ENCODE data around the gene ITGAV.

Gene ITGAV

DNA sequence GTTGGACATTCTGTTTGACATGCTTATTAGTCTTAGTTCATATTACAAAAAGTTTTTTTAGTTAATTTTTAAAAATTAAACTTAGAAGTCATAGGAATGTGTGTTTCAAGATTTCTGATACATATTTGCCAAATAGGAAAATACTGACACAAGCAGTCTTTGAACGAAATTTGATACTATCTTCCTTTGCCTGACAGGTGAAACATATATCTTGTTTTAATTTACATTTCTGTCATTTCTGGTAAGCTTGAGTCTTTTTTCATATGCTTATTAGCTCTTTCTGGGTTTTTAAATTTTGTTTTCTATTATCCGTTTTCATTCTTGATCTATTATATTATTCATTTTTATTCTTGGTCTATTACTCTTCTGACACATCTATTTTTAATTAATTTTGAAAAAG lies 24.5 kb downstream of the ITGAV start:
- DNase-seq, result no peak

DNA sequence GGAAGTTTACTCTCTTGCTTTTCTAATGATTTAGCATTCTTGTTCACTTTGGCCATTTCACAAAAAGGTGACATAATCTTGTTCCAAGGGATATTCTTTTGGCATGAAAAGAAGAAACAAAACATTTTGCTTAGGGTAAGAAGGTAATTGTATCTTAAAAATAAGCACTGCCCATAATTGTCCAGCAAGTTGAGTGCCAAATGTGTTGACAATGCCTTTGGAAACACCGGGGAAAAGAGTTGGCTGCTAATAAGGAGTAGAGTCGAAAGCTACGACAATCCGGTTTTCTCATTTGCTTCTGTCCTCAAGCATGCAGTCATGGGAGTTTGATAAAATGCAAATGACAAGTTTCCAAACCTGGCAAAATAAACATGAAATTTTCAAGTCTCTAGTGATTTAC lies 27.3 kb downstream of the ITGAV start:
- DNase-seq, result no peak

DNA sequence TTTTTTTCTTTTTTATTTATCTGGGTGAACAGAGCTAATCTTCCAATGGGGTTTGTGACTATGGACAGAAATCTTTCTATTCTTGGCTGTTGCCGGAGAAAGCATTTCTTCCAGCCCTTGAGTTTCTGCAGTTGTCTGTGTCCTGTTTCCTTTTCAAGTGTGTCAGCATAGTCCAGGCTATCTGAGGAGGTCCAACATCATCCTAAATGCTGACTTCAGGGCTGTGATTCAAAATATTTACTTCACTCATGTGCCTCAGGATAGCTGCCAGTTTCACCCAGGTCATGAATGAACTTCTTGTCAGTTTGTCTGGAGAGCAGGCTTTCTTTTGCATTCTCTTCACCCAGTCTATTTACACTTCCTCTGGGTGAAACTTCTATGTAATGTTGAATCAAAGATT lies 27.9 kb downstream of the ITGAV start:
- no peak for DNase-seq

DNA sequence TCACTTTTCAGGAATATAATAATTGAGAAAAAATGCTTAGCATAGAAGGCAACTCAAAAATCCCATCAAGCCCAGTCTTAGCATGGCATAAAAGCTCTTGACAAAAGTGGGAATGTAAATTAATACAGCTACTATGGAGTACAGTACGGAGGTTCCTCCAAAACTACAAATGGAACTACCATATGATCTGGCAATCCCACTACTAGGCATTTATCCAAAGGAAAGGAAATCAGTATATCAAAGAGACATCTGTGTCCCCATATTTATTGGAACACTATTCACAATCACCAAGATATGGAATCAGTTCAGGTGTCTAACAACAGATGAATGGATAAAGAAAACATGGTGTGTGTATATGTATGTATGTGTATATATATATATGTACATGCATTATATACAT lies 28.8 kb downstream of the ITGAV start:
- no peak for DNase-seq

DNA sequence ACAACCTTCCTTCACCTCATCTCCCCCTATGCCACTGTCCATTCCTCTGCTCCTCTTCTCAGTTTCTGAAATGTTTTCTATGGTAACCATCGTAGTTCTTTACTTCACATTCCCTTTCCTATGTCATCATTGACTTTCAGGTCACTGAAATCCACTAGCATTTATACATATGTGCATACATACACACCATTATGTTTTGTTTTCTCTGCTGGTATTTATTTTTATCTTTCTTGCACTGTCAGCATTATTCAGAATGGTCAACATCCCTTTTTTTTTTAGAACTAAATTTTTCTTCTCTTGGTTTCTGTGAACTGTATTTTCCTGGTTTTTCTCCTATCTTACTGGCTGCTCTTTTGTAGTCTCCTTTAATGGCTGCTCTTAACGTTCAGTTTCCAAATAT lies 33.2 kb downstream of the ITGAV start:
- no peak for DNase-seq

DNA sequence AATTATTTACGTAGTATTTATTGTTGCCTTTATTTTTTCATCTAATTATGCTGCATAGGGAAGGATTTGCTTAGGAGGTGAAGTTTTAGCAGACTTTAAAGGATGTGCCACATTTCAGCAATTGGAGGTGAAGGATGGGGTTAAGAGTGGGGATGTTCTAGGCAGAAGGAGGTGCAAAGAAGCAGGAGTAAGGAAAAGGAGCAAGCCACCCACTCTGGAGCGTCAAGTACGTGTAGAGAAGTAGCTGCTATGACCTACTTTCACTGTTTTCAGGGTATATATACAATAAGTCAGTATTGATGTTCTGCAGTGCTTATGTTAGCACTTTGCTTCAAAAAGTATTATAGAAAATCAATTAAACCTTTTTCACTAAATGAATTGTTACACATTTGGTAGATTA lies 34.4 kb downstream of the ITGAV start:
- DNase-seq, result no peak

DNA sequence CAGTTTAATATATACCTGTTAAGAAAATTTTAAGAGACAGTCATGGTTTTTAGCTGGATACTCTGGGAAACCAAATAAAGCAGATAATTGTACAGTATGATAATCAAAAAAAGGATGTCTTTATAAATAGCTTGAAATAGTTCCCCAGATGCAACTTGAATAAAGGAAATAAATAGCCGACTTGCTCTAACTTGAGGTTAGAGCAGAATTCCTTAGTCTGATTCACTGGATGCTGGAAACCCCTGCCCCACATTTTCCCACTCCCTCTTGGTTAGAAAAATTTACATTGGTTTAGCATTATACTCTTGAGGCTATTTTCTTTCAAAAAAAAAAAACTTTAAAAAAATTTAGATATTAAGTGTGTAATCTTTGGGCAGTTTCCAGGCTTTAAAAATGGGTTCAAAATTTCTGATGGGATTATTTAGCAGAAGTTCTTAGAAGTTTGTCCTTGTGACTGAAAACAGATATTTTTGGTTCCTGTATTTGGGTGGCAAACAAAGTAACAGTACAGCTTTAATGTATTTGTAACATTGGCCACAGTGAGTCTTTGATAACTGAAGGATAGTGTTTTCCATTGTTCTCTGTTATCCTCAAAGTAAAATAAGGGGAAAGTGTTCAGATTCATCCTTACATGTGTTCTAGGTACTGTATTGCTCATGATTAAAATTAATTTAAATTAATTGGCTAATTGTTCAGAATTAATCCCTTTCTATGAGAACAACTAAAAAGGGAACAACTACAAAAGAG lies 39.6 kb downstream of the ITGAV start:
- no peak for DNase-seq

DNA sequence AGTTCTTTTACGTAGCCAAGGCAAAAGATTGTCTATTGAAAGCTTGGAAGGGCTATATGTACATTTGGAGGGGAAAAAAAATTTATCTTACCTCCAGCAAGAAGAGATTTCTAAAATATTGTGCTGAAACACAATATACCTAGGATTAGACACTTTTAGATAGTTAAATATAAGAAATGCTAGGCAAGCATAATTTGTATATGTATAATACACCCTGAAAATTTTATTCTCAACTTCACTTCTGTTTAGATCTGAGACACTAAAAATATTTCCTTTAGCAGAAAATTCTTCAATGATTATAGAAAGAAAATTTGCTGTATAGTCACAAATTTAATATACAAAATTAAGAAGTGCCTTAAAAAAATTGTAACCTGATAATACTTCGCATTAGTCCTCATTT lies 42.6 kb downstream of the ITGAV start:
- DNase-seq, result no peak

DNA sequence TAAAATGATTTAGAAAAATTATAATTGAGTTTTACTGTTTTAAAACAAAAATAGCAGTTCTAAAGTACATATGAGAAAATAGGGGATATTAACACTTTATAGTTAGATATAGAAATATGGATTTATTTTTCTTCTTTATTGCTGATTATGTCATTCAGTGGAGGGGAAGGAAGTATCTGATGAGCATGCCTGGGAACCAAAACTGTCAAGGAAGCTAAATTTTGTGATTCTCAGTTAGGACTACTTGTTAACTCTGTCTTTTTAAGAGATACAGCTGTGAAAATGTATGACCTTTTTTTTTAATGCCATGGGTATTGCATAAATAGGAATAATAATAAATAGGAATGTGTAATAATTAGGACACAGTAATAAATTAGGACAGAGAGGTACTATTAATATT lies 44.8 kb downstream of the ITGAV start:
- DNase-seq, result no peak

DNA sequence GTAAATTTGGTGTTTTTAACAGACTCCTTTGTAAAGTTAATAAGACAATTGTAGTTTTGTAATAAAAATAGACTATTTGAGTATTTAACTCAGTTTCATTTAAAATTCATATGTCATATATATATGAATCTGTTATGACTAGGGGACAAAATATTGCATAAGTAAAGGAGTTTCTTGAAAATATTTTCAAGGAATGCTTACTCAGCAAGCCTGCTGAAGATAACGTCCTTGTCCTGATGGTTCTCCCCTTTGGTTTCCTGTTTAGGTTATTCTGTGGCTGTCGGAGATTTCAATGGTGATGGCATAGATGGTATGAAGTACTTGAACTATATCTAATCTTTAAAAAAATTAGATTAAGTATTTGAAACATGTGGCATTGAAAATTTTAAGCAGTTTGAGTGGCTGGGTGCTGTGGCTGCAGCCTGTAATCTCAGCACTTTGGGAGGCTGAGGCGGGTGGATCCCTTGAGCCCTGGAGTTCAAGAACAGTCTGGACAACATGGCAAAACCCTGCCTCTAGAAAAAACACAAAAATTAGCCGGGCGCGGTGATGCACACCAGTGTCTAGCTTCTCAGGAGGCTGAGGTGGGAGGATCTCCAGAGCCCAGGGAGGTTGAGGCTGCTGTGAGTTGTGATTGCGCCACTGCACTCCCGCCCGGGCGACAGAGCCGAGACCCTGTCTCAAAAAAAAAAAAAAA lies 47.1 kb downstream of the ITGAV start:
- DNase-seq, result no peak

DNA sequence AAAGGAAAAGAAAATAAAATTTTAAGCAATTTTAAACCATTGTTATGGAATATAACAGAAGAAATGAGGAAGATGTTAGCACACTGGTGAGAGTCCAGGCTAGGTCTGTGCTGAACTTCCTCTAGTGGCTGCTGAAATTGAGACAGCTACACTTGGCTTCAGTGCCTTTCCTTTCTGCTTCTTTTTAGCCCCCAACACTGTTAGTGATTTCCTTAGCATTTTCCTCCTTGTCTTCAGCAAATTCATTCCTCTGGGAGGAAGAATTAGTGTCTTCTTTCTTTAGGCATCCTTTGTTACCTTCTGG lies 47.6 kb downstream of the ITGAV start:
- DNase-seq, result no peak

DNA sequence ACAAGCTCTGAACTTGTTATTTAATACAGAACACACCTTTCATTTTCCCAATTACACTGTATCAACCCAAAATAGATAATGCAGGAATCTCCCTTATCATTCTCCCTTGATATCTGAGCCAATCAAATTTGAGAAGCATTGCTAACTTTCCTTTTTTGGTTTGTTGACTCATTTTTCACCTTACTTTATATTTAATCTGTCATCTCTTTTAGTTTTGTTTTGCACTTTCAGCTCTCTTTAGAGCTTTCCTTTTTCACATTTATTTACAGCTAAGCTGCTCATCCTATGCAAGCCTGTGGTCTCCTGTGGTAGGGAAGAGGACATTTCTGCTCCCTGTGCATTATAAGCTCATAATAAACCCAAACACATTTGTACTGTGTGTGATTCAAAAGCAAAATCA lies 50.1 kb downstream of the ITGAV start:
- DNase-seq, result no peak

DNA sequence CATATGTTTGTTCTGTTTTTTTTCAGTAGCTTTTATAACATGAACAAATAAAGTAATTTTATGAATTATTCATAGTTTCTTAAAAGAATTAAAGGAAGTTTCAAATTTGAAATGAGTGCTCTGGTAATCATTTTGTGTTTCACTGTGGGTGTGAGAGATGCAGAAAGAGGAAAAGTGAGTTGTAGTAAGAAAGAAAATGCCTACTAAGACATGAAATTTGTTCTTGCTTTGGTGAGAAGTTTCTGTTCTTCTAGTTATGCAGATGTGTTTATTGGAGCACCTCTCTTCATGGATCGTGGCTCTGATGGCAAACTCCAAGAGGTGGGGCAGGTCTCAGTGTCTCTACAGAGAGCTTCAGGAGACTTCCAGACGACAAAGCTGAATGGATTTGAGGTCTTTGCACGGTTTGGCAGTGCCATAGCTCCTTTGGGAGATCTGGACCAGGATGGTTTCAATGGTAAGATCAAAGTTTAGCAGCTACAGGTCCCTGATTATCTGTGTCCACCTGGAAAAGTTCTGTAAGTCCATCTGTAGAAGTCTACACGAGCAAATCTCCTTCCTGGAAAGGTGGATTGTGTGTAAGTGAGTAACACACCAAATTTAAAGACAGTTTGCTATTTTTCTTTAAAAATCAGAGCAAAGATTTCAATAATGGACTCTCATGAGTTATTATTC lies 51.4 kb downstream of the ITGAV start:
- DNase-seq, result no peak

DNA sequence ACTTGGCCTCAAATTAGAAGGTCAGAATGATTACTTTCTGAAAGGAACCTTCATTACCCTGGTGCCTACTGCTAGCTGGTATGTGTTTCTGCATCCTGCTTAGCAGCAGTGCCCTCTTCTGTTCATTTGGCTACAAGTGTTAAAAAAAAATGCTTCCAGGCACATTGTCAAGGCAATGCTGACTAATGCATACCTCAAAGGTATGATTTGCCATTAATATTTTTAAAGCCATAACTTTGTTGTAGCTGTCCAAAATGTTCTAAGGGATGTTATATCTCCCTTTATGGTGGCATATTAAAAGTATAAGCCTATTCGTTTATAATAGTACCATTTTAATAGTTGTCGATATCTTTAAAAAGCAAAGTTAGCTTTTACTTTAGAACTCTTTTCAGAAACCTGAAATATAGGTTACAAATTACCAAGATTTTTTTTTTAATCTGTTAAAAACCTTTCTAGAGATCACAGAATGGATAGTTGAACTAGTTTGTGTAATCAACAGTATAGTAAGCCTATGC lies 52.0 kb downstream of the ITGAV start:
- no peak for DNase-seq

DNA sequence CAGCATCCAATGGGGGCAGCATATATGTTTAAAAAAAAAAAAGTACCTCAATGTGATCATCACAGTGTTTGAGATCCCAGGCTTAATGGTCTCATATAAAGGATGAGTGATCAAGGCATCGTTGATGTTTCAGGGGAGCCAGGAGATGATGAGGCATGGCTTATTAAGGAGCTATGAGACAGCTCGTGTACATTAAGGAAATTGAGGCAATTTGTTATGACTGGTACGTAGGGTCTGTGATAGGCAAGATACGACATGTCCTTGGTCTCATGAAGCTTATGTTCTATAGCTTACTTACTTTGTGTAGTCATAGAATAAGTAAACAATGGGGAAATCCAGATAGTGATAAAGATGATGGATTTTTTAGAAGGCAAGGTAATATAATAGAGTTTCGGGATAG lies 54.9 kb downstream of the ITGAV start:
- DNase-seq, result no peak

DNA sequence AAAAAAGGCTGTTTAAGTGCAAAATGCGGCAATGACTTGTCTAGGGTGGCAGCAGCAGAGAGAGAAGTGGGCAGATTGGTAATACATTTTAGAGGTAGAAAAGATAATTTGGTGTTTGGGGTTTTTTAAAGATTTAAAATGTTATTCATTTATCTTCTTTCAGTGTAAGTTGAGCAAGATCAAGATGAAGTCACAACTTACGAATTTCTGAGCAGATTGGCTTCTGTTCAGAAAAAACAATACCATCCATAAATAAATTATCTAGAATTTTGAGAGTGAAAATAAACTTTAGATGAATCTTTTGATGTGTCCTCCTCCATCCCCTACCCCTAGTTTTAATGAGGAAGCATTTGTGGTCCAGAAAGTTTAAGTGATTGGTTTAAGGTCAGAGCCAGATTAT lies 56.1 kb downstream of the ITGAV start:
- DNase-seq, result no peak

DNA sequence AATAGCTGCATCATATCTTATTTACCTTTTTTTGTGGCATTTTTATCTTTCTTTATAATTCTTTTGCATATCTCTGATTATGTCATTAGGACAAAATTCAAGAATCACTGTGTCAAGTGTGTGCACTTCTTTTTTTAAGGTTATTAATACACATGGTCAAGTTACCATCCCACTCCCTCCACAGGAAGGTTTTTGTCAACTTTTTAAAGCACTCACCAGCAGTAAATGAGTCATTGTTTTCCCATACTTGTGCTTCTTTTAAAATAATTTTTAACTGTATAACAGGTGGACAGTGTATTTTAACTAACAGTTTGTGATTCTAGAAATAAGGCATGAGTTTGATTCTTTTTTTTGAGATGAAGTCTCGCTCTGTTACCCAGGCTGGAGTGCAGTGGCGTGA lies 58.3 kb downstream of the ITGAV start:
- DNase-seq, result no peak

DNA sequence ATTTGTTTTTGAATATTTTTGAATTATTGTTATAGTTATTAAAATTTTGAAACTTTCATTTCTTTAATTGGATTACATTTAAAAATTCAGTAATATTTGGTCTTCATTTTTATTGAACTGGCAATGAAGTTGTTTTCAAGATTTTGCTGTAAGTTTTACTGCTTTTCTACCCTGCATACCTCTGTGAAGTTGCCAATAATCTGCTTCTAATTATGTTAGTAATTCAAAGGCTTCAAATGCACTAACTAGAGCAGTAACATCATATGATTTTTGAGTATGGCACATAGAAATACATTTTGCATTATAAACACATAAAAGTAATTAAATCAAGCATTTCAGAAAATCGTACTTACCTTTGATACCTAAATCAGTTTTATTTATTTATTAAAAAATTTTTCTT lies 63.7 kb downstream of the ITGAV start:
- no peak for DNase-seq

DNA sequence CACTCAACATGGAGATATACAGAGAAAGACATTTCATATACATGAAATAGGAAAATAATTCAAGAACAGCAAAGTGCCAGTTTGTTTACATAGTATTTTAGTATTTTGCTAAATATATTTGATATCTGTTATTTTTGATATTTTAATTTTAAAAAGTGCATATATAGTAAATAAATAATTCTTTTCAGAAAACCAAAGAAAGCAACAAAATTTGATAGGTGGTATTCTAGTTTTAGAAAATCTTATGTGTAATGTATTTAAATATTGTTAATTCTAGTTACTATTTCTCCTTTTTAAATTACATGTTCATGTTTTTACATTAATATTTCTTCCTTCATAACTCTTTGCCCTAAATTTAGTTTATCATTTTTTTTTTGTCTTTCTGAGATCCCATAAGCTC lies 69.5 kb downstream of the ITGAV start:
- DNase-seq, result no peak

DNA sequence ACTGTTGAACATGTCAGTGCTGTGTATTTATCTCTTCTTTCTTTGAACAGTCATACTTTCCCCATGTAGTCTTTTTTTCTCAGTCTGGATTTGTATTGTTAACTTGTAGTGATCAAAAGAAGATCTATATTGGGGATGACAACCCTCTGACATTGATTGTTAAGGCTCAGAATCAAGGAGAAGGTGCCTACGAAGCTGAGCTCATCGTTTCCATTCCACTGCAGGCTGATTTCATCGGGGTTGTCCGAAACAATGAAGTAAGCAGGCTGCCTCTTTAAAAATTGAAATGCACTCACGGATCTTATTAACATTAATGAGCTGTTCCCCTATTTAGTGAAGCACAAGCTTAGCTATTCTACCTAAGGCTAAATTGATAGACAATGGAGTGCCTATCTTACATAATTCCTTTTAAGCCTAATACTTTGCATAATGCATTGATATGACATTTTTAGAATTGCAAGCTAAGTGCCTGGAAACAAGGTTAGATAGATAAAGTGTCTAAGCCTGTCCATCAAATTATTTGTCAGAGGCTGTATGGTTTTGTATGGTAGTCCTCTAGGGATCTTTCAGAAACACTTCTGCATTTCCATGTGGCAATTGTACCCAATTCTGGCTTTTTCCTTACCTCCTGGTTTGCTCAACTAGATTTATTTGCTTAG lies 74.7 kb downstream of the ITGAV start:
- DNase-seq, result no peak

DNA sequence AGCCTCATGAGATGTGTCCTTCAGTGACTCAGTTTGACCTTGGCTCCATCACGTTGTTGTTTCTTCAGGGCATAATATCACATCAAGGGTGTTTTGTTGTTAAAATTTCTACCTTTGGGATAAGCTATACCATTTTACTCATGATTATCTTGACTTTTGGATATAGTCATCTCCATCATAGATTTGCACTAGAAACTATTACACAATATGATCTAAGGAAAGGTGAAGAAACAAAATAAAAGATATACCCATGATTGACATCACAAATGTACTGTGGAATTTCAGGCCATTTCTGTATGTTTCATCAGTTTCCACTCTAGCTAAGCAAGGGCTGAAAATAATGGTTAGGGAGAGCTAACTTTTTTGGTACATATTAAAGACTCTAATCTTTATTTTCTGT lies 79.3 kb downstream of the ITGAV start:
- DNase-seq, result no peak

DNA sequence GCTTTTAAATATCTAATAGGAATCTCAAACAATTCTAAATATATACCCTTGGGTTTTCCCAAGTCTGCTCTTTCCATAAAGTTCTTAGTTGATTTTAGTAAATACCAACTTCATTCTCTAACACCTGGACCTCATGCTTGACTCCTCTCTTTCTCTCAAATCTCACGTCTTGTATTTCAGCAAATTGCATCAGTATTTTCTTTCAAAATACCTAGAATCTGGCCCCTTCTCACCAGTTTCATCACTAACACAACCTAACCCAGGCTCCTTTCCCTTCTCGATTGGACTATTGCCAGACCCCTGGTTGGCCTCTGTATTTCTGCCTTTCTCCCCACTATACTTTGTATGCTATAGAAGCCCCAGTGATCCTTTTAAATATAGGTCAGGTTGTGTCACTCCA lies 81.0 kb downstream of the ITGAV start:
- no peak for DNase-seq

DNA sequence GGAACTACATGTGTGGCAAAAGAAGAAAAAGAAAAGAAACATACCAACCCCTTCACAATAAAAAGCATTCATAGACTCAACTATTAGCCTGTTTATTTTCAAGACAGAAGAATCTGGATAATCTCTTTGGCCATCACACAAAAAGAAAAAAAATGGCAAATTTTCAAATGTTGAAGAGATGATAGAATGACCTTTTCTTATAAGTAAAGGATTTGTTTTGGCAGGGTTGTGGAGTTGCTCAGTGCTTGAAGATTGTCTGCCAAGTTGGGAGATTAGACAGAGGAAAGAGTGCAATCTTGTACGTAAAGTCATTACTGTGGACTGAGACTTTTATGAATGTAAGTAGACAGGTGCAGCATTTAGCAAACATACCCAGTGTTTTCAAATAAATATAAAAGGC lies 85.5 kb downstream of the ITGAV start:
- no peak for DNase-seq

DNA sequence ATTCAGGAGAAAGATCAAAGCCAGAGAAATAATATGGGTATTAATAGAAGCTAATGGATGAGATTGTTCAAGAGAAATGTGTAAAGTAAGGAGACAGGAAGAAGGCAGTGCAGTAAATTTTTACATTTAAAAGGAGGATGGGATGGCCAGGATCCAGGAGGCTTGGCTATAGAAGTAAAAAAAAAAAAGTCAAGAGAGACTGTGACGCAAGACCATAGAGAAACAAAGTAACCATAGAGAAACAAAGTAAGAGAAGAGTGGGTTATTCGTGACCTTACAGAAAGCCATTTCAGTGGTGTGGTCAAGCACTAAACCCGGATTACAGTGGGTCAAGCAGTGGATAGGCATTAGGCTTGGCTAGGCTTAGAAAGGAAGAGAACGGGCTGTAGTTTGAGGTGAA lies 93.5 kb downstream of the ITGAV start:
- no peak for DNase-seq

Data from activated CD4-positive, alpha-beta T cell treated with anti-CD3 and anti-CD28 coated beads for 1 hour (primary cell).